IPS DF 6.9 (cell line): ENCODE data around the gene WWOX.
"Not testable (repeated sequence)": the region's sequence is repeated elsewhere in the genome, so short reads cannot be mapped to it uniquely, and the experiment has no call there.

Source experiments
- DNase-seq: peaks from one replicate; pipeline ENCODE4 v3.0.0-alpha.2; 2013; ENCODE audit warnings: low read depth, low spot score
- H3K27ac ChIP-seq: one replicate; pipeline ENCODE4 v1.5.1; 2013; ENCODE audit warnings: low read length, control low read depth
- H3K27me3 ChIP-seq: 2 replicates; pipeline ENCODE4 v1.6.1; 2013; ENCODE audit warnings: mild to moderate bottlenecking, low read length; ENCODE audit not compliant: control insufficient read depth, insufficient read depth
- H3K36me3 ChIP-seq: 2 replicates; pipeline ENCODE4 v1.6.1; 2013; ENCODE audit warnings: low read length; ENCODE audit not compliant: control insufficient read depth, insufficient read depth
- H3K4me1 ChIP-seq: 2 replicates; pipeline ENCODE4 v1.6.1; 2013; ENCODE audit warnings: low read length; ENCODE audit not compliant: control insufficient read depth, insufficient read depth
- H3K4me3 ChIP-seq: 2 replicates; pipeline ENCODE4 v1.5.1; 2013; ENCODE audit warnings: mild to moderate bottlenecking, low read length
- H3K9me3 ChIP-seq: 2 replicates; pipeline ENCODE4 v1.6.1; 2013; ENCODE audit warnings: low read length, inconsistent platforms; ENCODE audit not compliant: control insufficient read depth, insufficient read depth
- WGBS: extraction: QIAGEN DNeasy Blood & Tissue Kit; methylation state at CpG from one replicate; pipeline ENCODE4 v1.1.7; 2013; ENCODE audit warnings: mixed read lengths, missing lambda C conversion rate; ENCODE audit not compliant: insufficient read length, insufficient coverage; 5-methylcytosine and 5-hydroxymethylcytosine counted together

The WWOX gene

DNA sequence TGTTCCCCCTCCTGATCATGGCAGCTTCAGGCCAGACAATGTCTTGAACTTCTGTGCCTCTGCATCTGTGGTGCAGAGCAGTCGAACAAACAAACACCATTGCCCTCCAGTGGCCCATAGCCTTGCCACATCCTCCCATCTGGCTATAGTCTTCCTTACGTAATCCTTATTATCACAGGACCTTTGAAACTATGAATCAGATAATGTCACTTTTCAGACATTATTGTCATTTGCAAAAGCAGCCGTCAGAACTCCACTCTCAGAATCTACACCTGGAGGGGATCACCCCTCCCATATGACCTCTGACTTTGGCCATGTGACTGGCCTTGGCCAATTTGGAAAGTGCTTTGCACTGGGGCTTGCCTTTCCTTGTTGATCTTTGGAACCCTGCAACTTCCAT lies 1113.8 kb downstream of the WWOX start:
- DNase-seq = no peak

GRCh38 chr16:79215289-79215688 lies 1115.8 kb downstream of the WWOX start:
- no peaks in the 10 kb centered on the region for H3K27me3 ChIP-seq
- H3K4me1 ChIP-seq = peaks cover 8% of the 10 kb centered on the region; the same call in 1 of the 2 replicates
- DNase-seq = no peak
- no peaks in the 10 kb centered on the region for H3K36me3 ChIP-seq
- H3K9me3 ChIP-seq = no peaks in the 10 kb centered on the region
- no peak overlapping the region for H3K27ac ChIP-seq
- no CpG with 5 or more reads among the region's 4 CpGs for WGBS
- no peak overlapping the region for H3K4me3 ChIP-seq

More for the DNA sequence above, 1113.8 kb downstream of the WWOX start:
- WGBS = no CpG with 5 or more reads among the region's 3 CpGs
- Histone ChIP-seq H3K36me3 (no peaks in the 10 kb centered on the region), H3K4me3 (no peak overlapping the region), H3K4me1 (peaks cover 8% of the 10 kb centered on the region; the same call in 1 of the 2 replicates), H3K27me3 (no peaks in the 10 kb centered on the region), H3K9me3 (no peaks in the 10 kb centered on the region), H3K27ac (no peak overlapping the region)

DNA sequence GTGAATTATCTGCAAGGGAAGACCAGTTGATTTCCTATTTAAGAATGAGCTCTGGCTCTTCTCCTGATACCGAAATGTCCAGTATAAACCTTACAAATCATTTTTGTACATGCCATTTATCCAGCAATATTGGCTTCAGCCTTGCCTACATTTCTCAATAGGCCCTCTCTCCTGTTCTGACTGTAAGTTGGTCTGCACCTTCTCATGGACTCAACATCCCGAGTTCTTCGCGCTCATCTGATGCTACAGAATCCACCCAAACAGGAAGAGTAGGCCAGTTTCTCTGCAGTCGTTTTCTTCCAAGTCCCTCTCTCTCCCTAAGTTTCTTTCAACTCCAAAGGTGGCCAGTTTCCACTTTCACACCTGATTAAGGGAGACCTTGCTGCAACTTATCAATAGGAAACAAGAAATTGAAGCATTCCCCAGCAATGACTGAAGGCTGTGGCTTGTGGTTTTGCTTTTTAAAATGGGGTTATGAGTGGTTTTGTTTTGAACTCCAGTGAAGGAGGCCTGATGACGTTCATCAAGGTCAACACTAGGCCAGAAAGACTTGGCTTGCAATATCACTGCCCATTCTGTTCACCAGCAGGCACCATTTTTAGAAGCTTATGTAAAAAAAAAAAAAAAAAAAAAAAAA lies 1118.0 kb downstream of the WWOX start:
- Histone ChIP-seq H3K4me3 (no peak overlapping the region), H3K27me3 (no peaks in the 10 kb centered on the region), H3K9me3 (no peaks in the 10 kb centered on the region), H3K36me3 (no peaks in the 10 kb centered on the region), H3K4me1 (peaks cover 3% of the 10 kb centered on the region; the same call in 1 of the 2 replicates), H3K27ac (no peak overlapping the region)
- WGBS = no CpG with 5 or more reads among the region's 6 CpGs
- DNase-seq = no peak

DNA sequence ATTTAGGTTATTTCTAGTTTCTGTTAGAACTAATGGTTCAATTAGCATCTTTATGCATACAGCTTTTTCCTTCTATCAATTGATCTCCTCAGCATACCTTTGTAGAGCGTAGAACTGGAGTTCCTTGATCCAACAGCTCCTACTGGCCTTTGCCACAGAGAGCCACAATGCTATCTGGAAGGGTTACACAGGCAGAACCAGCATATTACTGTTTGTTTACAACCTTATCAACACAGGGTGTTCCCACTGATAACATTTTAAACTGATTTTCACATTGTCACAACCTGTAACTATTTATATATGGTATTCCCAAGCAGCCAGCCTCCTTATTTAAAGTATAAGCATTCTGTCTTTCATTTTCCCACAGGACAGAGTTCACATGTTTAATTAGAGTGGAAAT lies 1118.9 kb downstream of the WWOX start:
- Histone ChIP-seq H3K4me1 (no peaks in the 10 kb centered on the region), H3K27ac (no peak overlapping the region), H3K9me3 (no peaks in the 10 kb centered on the region), H3K27me3 (no peaks in the 10 kb centered on the region), H3K36me3 (no peaks in the 10 kb centered on the region), H3K4me3 (no peak overlapping the region)
- WGBS = no CpG with 5 or more reads among the region's 1 CpG
- DNase-seq = no peak

- not testable (repeated sequence) for DNase-seq, H3K4me1 ChIP-seq, H3K27me3 ChIP-seq, H3K36me3 ChIP-seq, H3K4me3 ChIP-seq, H3K27ac ChIP-seq, H3K9me3 ChIP-seq
- no CpG with 5 or more reads among the region's 3 CpGs for WGBS
Observed at GRCh38 chr16:79225994-79226393, 1126.5 kb downstream of the WWOX start.

DNA sequence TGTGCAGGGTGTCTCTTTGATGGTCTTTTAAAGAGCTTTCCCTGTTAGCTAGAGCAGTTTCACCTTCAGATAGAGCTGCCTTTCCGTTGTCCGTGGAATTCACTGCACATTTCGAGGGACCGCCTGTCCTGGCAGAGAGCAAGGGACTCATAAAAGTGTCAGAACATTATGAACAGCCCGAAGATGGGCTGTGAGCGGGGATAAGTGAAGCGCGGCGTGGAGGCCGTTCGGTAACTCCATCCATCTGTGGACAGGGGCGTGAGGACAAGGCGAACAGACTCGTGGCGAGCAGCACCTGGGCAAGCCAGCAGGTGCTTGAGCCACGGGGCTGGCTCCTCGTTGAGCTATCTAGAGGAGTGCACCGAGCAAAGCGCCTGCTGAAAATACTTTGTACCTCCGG lies 1129.9 kb downstream of the WWOX start:
- no CpG with 5 or more reads among the region's 20 CpGs for WGBS
- H3K4me1 ChIP-seq = no peaks in the 10 kb centered on the region
- H3K9me3 ChIP-seq = no peaks in the 10 kb centered on the region
- H3K27me3 ChIP-seq = no peaks in the 10 kb centered on the region
- H3K36me3 ChIP-seq = no peaks in the 10 kb centered on the region
- H3K4me3 ChIP-seq = no peak overlapping the region
- DNase-seq = no peak
- no peak overlapping the region for H3K27ac ChIP-seq

GRCh38 chr16:79245700-79246099 lies 1146.2 kb downstream of the WWOX start:
- not testable (repeated sequence) for DNase-seq, H3K4me3 ChIP-seq, H3K4me1 ChIP-seq, H3K27me3 ChIP-seq, H3K9me3 ChIP-seq, H3K27ac ChIP-seq, H3K36me3 ChIP-seq
- no CpG with 5 or more reads among the region's 2 CpGs for WGBS

DNA sequence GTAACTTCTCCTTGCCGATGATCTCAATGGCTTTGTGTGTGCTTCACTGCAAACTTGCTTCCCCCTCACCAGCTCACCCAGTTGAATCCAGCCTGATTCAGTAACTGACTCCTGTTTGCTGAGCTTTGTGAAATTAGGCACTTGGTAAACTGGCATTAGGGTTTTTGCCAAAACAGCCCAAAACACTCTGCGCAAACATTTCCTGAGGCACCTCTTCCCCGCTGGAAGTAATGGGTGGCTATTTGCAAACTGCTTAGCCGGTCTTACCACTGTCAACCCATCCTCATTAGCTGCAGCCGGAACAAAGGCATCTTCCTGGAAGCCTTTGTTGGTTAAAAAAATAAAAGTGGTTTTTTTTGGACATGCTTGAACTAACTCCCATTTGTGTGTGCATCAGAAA lies 1147.9 kb downstream of the WWOX start:
- no CpG with 5 or more reads among the region's 5 CpGs for WGBS
- Histone ChIP-seq H3K4me3 (no peak overlapping the region), H3K36me3 (no peaks in the 10 kb centered on the region), H3K4me1 (no peaks in the 10 kb centered on the region), H3K9me3 (no peaks in the 10 kb centered on the region), H3K27ac (no peak overlapping the region), H3K27me3 (no peaks in the 10 kb centered on the region)
- no peak for DNase-seq

DNA sequence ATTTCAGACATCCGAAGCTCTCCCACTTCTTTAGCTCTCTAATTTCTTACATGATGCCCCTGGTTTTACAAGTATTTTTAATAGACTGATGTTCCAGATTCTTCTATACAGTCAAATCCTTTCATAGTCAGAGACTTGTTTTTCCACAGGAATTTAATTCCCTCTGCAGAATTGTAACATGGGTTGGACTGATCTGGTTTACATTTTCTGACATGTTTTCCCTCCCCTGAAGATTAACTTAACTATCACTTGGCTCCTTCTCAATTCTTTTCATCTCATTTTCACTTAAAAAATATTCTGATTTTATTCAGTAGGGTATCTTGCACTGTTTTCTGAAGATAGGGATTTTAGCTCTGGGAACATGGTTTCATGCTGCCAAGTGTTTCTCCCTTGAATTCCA lies 1148.9 kb downstream of the WWOX start:
- no peaks in the 10 kb centered on the region for H3K4me1 ChIP-seq
- no peak overlapping the region for H3K4me3 ChIP-seq
- no peak overlapping the region for H3K27ac ChIP-seq
- no peaks in the 10 kb centered on the region for H3K9me3 ChIP-seq
- no peaks in the 10 kb centered on the region for H3K36me3 ChIP-seq
- no peaks in the 10 kb centered on the region for H3K27me3 ChIP-seq
- no peak for DNase-seq
- WGBS = no CpG with 5 or more reads among the region's 1 CpG

DNA sequence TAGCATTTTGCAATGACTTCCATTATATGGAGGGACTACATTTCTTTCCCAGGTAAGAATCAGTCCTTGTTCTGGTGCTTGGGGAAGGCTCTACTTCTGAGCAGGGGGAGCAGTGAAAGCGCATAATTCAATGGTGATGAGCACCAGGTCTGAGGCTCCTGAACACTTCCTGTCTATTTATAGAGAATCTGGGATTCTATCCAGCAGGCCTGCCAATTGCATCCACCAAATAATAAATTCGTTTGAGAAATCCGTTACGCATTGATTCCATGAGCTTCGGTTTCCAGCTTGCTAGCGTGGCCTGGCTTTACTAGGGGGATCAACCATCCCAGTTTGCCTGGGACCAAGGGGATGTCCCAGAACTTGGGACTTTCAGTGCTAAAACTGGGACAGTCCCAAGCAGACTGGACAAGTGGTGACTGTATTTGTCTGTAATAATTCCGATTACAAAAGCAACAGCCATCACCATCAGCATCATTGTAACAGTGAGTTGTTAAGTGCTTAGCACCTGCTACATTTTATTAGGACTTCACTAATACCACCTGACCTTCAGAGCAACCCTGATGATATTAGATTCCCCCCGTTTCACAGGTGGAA lies 1151.1 kb downstream of the WWOX start:
- H3K27ac ChIP-seq = no peak overlapping the region
- H3K36me3 ChIP-seq = no peaks in the 10 kb centered on the region
- DNase-seq = no peak
- H3K4me3 ChIP-seq = no peak overlapping the region
- no peaks in the 10 kb centered on the region for H3K27me3 ChIP-seq
- H3K4me1 ChIP-seq = no peaks in the 10 kb centered on the region
- no peaks in the 10 kb centered on the region for H3K9me3 ChIP-seq
- no CpG with 5 or more reads among the region's 8 CpGs for WGBS

DNA sequence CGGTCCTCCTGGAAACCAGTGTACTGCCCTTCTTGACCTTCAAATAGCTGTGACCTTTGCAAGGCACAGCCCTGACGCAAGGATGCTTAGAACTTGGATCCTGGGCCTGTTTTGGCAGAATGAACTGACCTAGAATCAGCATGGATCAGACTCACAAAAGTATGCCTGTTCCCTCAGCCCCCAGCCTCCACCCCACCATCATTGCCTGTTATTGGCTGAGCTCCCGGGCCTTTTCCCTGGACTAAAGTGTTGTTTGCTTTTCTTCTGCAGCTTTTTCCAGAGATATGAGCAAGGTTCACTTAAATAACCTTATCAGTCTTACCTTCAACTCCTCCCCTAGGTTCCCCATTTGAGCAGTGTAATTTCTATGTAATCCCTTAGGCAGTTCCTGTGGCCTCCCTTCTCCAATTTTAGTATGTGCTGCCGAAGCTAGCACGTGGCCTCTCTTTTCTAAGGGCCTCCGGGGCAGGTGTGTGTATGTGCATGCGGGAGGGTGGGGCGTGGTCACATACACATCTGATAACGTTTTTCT lies 1153.7 kb downstream of the WWOX start:
- no peak overlapping the region for H3K27ac ChIP-seq
- H3K9me3 ChIP-seq = no peaks in the 10 kb centered on the region
- H3K27me3 ChIP-seq = no peaks in the 10 kb centered on the region
- H3K36me3 ChIP-seq = no peaks in the 10 kb centered on the region
- H3K4me1 ChIP-seq = no peaks in the 10 kb centered on the region
- DNase-seq = no peak
- no CpG with 5 or more reads among the region's 9 CpGs for WGBS
- no peak overlapping the region for H3K4me3 ChIP-seq
